ENCODE data around the gene DRICH1.
A peak's percentile ranks its signal among the peaks of the same experiment; 100 is the strongest.
"Not testable (repeated sequence)": the region's sequence is repeated elsewhere in the genome, so short reads cannot be mapped to it uniquely, and the experiment has no call there.

DRICH1 gene, protein sequence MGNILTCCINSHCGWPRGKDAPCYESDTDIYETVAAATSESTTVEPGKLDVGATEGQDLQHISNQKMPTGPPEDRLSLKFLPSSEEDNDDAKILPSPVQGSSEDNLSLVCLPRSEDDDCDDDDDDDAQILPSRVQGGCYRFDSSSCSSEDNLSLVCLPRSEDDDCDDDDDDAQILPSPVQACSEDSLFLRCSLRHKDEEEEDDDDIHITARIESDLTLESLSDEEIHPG

GRCh38 chr22:23632178-23632577 lies at the start of gene DRICH1:
TSS of gene DRICH1 (minus strand) at chr22:23632321. CDS start at chr22:23632023, 298 bp downstream.
- no peak for DNase-seq (ENCODE audit: low read depth)
- TF ChIP-seq, protein P1, sequence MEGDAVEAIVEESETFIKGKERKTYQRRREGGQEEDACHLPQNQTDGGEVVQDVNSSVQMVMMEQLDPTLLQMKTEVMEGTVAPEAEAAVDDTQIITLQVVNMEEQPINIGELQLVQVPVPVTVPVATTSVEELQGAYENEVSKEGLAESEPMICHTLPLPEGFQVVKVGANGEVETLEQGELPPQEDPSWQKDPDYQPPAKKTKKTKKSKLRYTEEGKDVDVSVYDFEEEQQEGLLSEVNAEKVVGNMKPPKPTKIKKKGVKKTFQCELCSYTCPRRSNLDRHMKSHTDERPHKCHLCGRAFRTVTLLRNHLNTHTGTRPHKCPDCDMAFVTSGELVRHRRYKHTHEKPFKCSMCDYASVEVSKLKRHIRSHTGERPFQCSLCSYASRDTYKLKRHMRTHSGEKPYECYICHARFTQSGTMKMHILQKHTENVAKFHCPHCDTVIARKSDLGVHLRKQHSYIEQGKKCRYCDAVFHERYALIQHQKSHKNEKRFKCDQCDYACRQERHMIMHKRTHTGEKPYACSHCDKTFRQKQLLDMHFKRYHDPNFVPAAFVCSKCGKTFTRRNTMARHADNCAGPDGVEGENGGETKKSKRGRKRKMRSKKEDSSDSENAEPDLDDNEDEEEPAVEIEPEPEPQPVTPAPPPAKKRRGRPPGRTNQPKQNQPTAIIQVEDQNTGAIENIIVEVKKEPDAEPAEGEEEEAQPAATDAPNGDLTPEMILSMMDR (IDR thresholded peaks at IDR 0.05; ENCODE audit: insufficient read depth, low read depth, low read length, missing control alignments), result no peak
- no peak within 1 kb of the TSS for H3K4me3 ChIP-seq (ENCODE audit: low read depth, low read length)

DNA sequence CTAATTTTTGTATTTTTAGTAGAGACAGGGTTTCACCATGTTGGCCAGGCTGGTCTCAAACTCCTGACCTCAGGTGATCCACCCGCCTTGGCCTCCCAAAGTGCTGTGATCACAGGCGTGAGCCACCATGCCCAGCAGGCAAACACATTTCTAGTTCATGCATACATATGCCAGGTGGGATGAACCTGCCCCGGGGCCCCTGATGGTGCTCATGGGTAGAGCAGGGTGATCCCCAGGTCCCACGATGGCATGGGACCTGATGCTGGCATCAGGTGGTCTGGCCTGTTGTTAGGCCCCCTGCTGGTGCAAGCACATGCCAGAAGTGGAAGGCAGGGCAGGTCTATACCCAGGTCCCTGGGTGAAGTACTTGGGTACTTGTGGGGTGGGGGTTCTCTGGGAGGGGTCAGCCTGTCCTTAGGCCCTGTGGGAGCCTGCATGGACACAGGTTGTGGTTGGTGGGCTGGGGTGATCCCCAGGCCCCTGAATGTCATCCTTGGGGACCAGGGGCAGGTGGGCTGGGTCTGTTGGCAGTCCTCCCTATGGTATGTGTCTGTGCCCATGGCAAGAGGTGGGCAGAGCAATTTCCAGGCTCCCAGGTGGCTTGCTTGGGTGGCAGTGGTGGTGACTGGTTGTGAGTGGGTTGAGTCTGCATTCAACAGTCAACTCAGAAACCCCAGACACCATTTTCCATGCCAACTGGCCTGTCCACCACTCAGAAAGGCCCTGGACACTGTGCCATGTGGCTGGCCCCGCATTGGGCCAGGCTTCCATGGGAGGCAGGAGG lies 49.1 kb upstream of the DRICH1 start:
- TF ChIP-seq, protein P1 (IDR thresholded peaks at IDR 0.05; ENCODE audit: insufficient read depth, low read depth, low read length, missing control alignments), result no peak
- no peak for DNase-seq (ENCODE audit: low read depth)
- H3K4me3 ChIP-seq (ENCODE audit: low read depth, low read length), result no peak overlapping the region

DNA sequence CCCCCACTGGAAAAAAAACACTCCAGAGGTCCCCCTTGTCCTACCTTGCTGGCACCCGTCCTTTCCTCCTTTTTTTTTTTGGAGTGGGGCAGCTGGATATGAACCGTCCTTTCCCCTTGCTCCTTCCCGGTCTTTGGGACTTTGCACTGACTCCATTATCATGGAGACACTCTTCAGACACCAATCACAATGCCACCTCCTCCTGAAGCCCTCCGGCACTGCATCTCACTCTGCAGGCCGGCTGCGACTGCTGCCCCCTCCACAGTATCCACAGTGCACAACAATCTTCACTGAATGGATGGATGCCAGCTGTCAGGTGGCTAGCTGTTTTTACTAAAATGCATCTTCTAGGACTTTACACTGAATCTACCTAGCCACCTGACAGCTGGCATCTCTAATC lies 46.0 kb upstream of the DRICH1 start:
- TF ChIP-seq, protein P1 (IDR thresholded peaks at IDR 0.05; ENCODE audit: insufficient read depth, low read depth, low read length, missing control alignments), result no peak
- H3K4me3 ChIP-seq (ENCODE audit: low read depth, low read length), result no peak overlapping the region
- DNase-seq (ENCODE audit: low read depth), result no peak

- TF ChIP-seq, protein P1 (IDR thresholded peaks at IDR 0.05; ENCODE audit: insufficient read depth, low read depth, low read length, missing control alignments), result no peak
- H3K4me3 ChIP-seq (ENCODE audit: low read depth, low read length), result no peak overlapping the region
- no peak for DNase-seq (ENCODE audit: low read depth)
Measured at GRCh38 chr22:23677701-23677995, 45.5 kb upstream of the DRICH1 start.

DNA sequence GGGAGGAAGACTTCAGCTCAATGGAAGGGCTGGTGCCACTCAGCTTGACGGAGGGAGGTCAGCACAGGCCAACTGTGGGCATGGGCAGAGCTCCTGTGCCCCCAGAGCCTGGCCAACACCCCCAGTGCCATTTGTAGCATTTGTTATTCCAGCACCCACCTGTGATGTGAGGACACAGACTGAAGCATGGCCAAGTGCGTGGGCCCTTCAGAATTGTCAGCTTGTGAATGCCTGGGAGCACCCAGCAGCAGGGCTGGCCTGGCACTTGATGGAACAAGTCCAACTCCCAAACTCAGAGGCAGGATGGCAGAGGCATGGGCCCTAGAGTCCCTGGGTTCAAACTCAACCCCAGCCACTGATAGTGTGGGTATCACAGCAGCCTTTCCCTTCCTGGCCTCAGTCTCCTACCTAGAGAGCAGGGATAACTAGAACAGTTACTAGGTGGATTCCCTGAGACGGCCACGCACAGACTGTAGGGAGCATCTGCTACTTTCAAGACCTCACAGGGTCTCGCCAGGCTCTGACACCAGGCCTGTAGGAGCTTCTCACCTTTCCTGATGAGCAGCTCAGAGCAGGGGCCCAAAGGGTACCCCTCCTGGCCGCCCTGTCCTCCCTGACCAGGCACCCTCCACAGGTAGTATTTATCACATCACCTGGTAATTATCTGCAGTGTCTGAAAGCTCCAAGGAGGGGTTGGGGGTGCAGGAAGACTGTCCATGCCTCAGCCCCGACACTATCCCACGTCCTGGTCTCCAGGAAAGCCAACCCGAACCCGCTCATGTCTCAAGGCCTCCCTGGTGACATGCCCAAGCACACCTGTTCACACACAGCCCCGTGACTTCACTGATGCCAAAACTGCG lies 45.0 kb upstream of the DRICH1 start:
- not testable (repeated sequence) for DNase-seq (ENCODE audit: low read depth); H3K4me3 ChIP-seq (ENCODE audit: low read depth, low read length)

DNA sequence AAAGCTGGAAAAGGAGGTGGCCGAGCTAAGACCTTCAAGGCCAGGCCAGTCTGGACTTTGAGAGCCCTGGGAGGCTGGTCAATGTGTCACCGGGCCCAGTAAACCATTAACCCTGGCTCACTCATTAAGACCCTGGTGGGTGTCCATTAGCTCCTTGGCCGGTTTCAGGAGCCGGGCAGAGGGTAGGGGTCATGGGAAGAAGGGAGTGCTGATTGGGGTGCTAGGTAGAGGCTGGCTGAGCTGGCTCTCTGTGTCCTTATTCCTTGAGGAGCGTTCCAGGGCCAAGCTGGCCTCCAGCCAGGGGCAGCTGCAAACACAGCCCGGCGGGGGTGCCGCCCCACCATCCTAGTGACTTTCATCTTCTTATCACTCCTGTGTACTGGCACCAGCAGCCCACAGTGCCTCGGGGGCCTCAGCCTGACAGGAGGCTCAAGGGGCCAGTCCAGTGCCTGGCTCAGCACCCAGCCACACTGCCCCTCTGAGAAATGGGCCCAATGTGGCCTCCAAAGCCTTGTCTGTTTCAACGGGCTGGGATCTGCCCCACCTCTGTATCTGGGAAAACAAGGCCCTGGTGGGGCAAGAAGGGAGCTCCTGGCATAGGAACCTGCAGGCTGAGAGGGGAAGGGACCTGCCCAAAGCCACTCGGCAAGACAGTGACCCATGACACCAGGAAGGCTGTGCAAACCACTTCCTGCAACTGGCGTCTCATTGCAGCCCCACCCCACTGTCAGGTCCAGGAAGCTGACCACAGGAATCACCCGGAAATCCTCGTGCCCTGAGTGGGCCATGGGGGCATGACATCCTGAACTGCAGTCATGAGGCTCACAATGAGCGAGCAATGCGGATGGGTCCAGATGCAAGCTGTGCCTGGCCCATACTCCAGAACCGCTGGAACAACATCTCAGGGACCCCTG lies 43.6 kb upstream of the DRICH1 start:
- TF ChIP-seq, protein P1 (IDR thresholded peaks at IDR 0.05; ENCODE audit: insufficient read depth, low read depth, low read length, missing control alignments), result no peak
- peak; percentile 55 for DNase-seq (ENCODE audit: low read depth)

GRCh38 chr22:23674886-23675501 lies 42.9 kb upstream of the DRICH1 start:
- DNase-seq (ENCODE audit: low read depth), result not testable (repeated sequence)

More for the DNA sequence above, 43.6 kb upstream of the DRICH1 start:
- H3K4me3 ChIP-seq (ENCODE audit: low read depth, low read length), result no peak overlapping the region

More at GRCh38 chr22:23674886-23675501, 42.9 kb upstream of the DRICH1 start:
- not testable (repeated sequence) for H3K4me3 ChIP-seq (ENCODE audit: low read depth, low read length)
